ENCODE data around the gene TLNRD1.

Gene TLNRD1

DNA sequence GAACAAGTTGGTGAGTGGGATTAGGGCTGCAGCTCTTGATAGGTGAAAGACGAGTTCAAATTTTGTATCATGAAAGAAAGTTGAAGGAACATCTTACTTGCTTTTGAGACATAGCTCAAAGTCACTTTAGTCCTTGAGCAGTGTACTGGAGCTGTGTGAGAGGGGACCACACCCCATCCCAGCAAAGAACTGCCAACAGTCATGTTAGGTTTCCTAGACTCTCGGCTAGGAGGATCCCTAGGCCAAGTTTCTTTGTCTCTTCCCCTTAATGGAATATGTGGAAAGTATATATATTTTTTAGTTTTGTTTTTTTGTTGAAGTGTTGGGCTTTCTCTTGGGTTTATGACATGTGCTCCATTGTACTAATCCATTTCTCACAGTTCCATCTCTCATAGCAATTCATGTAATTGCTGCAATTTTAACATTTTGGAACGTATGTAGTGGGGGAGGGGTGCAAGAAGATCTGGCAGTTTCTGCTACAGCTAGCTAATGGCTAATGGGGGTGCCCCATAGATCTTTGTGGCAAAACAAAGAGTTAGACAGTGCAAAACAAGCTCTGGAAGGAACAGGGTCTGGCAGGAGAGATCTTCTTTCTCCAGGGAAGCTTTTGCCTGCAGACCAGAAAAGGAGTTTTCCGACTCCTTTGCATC, 25.1 kb downstream of the TLNRD1 start:
- no peak for DNase-seq (ENCODE audit: low read depth in 2 of 2, low spot score in 1 of 2)

GRCh38 chr15:81026836-81027599, 26.3 kb downstream of the TLNRD1 start:
- DNase-seq (ENCODE audit: low read depth in 2 of 2, low spot score in 1 of 2): no peak

DNA sequence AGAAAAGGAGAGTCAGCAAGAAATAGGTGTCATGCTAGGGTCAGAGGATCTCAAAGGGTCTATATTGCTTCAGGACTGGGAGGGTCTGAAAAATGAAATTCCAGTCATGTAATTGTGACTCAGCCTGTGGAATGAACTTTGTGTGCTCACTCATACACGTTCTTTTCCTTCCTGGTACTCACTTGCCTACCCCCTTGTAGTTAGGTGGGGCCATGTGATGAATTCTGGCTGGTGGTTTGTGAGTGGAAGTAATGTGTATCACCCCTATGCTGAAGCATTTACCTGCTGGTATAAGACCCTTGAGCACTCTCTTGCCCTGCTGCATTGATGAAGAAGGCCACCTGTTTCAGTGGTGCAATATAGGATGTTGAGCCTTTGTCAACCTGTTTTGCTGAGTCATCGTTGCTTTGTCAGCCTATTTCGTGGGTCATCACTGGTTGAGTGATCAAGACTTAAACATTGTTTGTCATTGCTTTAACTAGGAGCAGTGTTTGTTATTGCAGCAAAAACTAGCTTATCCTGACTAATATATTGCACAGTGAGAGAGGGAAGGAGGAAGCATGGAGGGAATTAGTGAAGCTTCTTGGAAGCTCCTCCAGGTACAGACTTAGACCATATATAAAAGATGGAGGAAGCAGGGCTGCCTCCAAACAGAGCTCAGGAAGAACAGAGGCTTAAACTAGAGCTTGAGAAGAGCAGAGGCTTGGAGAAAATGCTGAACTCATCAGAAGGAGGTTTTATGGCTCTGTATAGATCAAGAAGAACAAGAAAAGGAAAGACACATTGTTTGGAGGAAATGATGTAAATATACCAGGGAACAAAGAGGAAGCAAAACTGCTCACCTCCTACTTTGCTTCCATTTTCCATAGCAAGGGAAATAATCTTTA, 28.9 kb downstream of the TLNRD1 start:
- no peak for DNase-seq (ENCODE audit: low read depth in 2 of 2, low spot score in 1 of 2)

- DNase-seq (ENCODE audit: low read depth in 2 of 2, low spot score in 1 of 2): no peak
These were observed 29.6 kb downstream of the TLNRD1 start for GRCh38 chr15:81030301-81030750.

- no peak for DNase-seq (ENCODE audit: low read depth in 2 of 2, low spot score in 1 of 2)
These were observed 30.5 kb downstream of the TLNRD1 start for GRCh38 chr15:81031203-81031602.

- DNase-seq (ENCODE audit: low read depth in 2 of 2, low spot score in 1 of 2): no peak
These were observed 31.6 kb downstream of the TLNRD1 start for GRCh38 chr15:81032355-81032754.

- DNase-seq (ENCODE audit: low read depth in 2 of 2, low spot score in 1 of 2): no peak
These were observed 32.1 kb downstream of the TLNRD1 start for GRCh38 chr15:81032818-81033217.

- DNase-seq (ENCODE audit: low read depth in 2 of 2, low spot score in 1 of 2): no peak
These were observed 32.8 kb downstream of the TLNRD1 start for GRCh38 chr15:81033508-81033907.

- DNase-seq (ENCODE audit: low read depth in 2 of 2, low spot score in 1 of 2): no peak
These were observed 37.4 kb downstream of the TLNRD1 start for GRCh38 chr15:81037952-81038743.

- no peak for DNase-seq (ENCODE audit: low read depth in 2 of 2, low spot score in 1 of 2)
These were observed 38.4 kb downstream of the TLNRD1 start for GRCh38 chr15:81038975-81039607.

DNA sequence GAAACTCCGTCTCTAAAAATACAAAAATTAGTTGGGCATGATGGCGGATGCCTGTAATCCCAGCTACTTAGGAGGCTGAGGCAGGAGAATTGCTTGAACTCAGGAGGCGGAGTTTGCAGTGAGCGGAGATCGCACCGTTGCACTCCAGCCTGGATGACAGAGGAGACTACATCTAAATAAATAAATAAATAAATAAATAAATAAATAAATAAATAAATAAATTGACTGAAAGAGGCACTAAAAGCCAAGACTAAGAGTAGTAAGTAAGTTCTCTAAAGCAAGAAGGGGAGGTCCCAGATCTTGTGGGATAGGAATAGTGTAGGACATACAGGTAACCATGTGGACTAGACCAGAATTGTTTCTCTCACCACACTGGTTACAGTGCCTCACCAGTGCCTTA, 40.0 kb downstream of the TLNRD1 start:
- DNase-seq (ENCODE audit: low read depth in 2 of 2, low spot score in 1 of 2): no peak

GRCh38 chr15:81043281-81043934, 42.7 kb downstream of the TLNRD1 start:
- DNase-seq (ENCODE audit: low read depth in 2 of 2, low spot score in 1 of 2): no peak

DNA sequence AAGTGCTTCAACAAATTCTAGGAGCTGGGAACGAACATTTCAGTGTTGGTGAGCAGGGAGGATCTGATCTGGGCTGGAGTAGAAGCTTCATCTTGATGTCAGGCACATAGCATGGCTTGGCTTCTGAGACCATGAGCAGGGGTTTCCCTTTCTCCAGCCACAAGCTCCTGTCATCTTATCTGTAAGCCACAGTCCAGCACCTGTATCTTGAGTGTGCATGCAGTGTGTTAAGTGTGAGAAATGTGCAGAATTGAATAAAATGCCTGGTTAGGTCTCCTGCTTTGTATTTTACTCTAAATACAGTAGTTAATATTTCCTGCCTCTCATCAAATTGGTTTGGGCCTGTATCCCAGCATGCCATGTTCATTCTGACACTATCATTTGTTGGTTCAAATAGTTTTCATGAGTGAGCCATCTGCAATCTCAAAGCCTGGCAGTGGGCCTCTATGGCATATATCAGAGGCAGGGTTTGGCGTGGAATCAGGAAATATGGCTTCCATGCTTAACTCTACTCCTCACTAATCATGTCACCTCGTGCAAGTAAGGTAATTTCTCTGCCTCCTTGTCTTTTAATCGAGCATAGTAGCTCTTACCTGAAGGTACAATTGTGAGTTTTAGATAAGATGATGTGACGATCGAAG, 43.3 kb downstream of the TLNRD1 start:
- DNase-seq (ENCODE audit: low read depth in 2 of 2, low spot score in 1 of 2): no peak

GRCh38 chr15:81046290-81046689, 45.6 kb downstream of the TLNRD1 start:
- DNase-seq (ENCODE audit: low read depth in 2 of 2, low spot score in 1 of 2): no peak

- DNase-seq (ENCODE audit: low read depth in 2 of 2, low spot score in 1 of 2): no peak
These were observed 47.2 kb downstream of the TLNRD1 start for GRCh38 chr15:81047928-81048327.

DNA sequence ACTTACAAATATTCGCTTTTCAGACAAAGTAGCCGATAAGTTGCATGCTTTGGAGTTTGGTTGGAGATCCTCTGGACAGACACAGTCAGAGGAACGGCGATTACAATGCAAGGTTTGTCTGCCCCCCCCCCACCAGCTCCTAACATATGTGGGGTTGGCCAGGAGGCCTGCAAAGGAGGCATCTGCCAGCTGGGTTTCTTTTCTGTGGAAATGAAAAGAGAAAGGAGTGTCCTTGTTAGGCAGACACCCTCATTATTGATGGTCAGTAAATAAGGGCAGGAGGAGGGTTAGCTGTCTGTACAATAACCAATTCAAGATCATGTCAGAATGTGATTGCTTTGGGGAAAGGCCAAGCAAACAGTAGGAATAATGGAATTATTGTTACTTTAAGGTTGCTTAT, 49.1 kb downstream of the TLNRD1 start:
- no peak for DNase-seq (ENCODE audit: low read depth in 2 of 2, low spot score in 1 of 2)

DNA sequence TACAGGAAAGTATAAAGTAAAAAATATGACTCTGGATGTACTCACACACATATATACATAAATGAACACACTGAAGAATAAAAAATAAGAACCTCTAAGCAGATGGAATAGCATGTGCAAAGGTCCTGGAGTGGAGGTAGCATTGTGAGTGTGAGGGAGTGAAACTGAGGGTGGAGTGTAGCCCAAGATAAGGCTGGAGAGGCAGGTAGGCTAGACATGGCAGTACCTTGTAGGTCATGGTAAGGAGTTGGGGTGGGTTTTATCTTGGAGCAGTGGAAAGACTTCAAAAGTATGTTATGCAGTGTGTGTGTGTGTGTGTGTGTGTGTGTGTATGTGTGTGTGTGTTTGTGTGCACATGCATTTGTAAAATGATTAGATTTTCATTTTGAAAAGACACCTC, 49.5 kb downstream of the TLNRD1 start:
- DNase-seq (ENCODE audit: low read depth in 2 of 2, low spot score in 1 of 2): no peak

DNA sequence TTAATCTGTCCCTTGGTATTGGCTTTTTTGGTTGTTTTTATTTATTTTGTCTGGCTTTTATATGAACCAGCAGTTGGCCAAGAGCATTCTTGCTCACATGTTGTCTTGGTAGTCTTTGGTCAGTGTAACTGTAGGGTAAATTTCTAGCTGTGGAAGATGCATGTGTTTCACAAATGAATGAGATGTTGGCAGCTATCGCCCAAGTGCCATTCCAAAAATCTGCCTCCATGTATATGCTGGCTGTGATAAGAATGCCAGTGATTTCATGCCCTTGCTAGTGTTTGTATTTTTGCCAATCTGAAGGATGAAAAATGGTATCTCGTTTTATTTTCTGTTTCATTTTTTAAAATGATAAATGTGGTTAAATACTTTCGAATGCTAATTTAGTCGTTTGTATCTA, 50.1 kb downstream of the TLNRD1 start:
- no peak for DNase-seq (ENCODE audit: low read depth in 2 of 2, low spot score in 1 of 2)

DNA sequence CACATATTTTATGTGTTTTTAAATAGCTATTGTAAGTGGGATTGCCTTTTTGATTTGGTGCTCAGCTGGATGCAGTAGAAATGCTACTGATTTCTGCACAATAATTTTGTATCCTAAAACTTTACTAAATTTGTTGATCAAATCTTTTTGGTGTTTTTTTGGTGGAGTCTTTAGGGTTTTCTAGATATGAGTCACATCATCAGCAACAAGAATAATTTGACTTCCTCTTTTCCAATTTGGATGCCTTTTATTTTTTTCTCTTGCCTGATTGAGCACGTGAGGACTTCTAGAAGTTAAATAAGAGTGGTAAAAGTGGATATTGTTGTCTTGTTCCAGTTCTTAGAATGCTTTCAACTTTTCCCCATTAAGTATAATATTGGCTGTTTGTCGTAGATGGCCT, 51.3 kb downstream of the TLNRD1 start:
- no peak for DNase-seq (ENCODE audit: low read depth in 2 of 2, low spot score in 1 of 2)

GRCh38 chr15:81053621-81054020, 52.9 kb downstream of the TLNRD1 start:
- no peak for DNase-seq (ENCODE audit: low read depth in 2 of 2, low spot score in 1 of 2)

Measured in stimulated activated CD8-positive, alpha-beta memory T cell treated with anti-CD3 and anti-CD28 coated beads, Interleukin-4, amount 100 ng/mL, for 4 hours (primary cell).